ENCODE data around the gene FHL2. TPM values are rescaled to one million over a fixed set of nuclear protein-coding genes. Genes with fewer than 3 reads are reported as not detected.

The FHL2 gene
- total and polyA plus RNA-seq, 9 donors: 27.5 to 63.5 (median 37.4) TPM

DNA sequence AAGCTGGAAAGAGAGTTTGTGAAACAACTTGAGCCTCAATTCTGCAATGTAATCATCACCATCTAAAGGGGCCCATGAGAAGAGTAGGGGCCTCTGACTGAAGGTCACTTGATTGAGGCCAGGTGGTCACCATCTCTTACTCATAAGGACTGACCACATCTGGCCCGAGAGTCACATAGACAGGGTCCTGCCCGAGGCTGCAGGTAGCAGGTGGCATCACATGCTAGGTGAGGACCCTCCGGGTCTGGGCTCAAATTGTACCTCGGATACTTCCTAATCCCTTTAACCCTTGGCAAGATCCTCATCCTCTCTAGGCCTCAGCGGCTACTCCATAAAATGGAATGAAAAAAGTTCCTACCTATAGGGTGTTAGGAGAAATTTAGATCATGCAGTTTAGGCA lies 16.7 kb downstream of the FHL2 start:
- H3K4me3 ChIP-seq (ENCODE audit: low read length): no peak overlapping the region
- no peaks in the 10 kb centered on the region for H3K9me3 ChIP-seq (replicated peaks; ENCODE audit: control insufficient read depth, low read depth, low read length)
- no peak for DNase-seq
- peaks cover 8% of the 10 kb centered on the region for H3K4me1 ChIP-seq (ENCODE audit: control insufficient read depth, insufficient read depth, low read length)
- 91% methylated on average over 4 of the region's 5 CpGs for WGBS (ENCODE audit: insufficient coverage)
- H3K27me3 ChIP-seq (ENCODE audit: control insufficient read depth, insufficient read depth, low read length): no peaks in the 10 kb centered on the region
- H3K27ac ChIP-seq (ENCODE audit: low read length): no peak overlapping the region
- peaks cover 37% of the 10 kb centered on the region for H3K36me3 ChIP-seq (ENCODE audit: control insufficient read depth, insufficient read depth, low read length)

DNA sequence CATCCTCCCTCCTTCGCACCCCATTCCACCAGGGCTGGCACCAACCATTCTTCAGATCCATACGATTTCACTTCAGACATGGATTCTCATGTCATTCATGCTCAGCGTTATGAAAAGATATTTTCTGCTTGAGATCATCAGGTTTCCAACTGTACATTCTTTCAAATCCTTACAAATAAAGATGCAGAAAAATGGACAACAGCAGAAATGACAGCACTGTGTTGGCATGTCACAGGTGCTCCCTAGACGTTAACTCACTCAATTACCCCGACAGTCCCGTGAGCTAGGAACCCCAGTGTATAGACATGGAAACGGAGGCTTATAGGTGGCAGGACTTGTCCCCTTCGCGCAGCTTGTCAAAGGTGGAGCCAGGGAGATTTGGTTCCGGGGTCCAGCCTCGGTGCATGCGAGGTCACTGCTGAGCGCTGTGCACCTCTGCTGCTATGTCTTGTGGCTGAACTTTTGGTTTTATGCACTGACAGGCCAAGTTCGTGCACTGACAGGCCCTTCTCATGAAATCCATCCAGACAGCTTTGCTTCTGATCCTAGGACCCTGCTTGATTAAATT lies 17.7 kb downstream of the FHL2 start:
- no peak for DNase-seq
- no peaks in the 10 kb centered on the region for H3K27me3 ChIP-seq (ENCODE audit: control insufficient read depth, insufficient read depth, low read length)
- H3K4me3 ChIP-seq (ENCODE audit: low read length): no peak overlapping the region
- H3K36me3 ChIP-seq (ENCODE audit: control insufficient read depth, insufficient read depth, low read length): peaks cover 34% of the 10 kb centered on the region
- no peaks in the 10 kb centered on the region for H3K9me3 ChIP-seq (replicated peaks; ENCODE audit: control insufficient read depth, low read depth, low read length)
- H3K4me1 ChIP-seq (ENCODE audit: control insufficient read depth, insufficient read depth, low read length): peaks cover 7% of the 10 kb centered on the region
- 88% methylated on average over 13 of the region's 14 CpGs for WGBS (ENCODE audit: insufficient coverage)
- no peak overlapping the region for H3K27ac ChIP-seq (ENCODE audit: low read length)

DNA sequence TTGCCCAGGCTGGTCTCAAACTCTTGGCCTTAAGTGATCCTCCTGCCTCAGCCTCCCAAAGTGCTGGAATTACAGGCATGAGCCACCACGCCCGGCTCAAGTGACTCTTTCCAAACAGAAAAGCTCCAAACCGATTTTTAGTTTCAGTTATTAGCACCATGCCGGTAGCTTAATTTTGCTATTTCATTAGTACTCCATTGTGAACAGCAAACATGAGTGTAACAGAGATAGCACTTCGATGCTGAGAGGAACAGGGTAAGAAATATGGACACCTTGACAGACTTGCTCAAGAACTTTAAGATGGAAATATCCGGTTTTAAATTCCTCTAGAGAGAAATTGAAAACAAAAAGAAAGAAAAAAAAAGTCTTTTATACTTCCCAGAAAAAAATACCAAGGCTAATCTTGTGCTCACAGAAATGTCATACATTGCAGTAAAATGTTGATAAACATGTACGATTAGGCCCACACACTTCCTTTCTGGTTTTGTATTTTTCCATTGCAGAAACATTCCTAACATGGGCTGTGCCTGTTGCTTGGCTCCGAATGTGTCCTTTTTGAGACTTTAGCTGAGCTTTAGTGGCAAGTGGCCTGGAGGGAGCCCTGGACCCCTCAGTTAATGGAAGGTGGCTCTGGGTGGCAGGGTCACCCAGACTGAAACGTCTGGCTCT lies 18.3 kb downstream of the FHL2 start:
- H3K4me1 ChIP-seq (ENCODE audit: control insufficient read depth, insufficient read depth, low read length): peaks cover 12% of the 10 kb centered on the region
- WGBS (ENCODE audit: insufficient coverage): 88% methylated on average over 3 of the region's 9 CpGs
- no peak overlapping the region for H3K27ac ChIP-seq (ENCODE audit: low read length)
- H3K27me3 ChIP-seq (ENCODE audit: control insufficient read depth, insufficient read depth, low read length): no peaks in the 10 kb centered on the region
- H3K9me3 ChIP-seq (replicated peaks; ENCODE audit: control insufficient read depth, low read depth, low read length): no peaks in the 10 kb centered on the region
- H3K4me3 ChIP-seq (ENCODE audit: low read length): no peak overlapping the region
- DNase-seq: no peak
- H3K36me3 ChIP-seq (ENCODE audit: control insufficient read depth, insufficient read depth, low read length): peaks cover 28% of the 10 kb centered on the region

DNA sequence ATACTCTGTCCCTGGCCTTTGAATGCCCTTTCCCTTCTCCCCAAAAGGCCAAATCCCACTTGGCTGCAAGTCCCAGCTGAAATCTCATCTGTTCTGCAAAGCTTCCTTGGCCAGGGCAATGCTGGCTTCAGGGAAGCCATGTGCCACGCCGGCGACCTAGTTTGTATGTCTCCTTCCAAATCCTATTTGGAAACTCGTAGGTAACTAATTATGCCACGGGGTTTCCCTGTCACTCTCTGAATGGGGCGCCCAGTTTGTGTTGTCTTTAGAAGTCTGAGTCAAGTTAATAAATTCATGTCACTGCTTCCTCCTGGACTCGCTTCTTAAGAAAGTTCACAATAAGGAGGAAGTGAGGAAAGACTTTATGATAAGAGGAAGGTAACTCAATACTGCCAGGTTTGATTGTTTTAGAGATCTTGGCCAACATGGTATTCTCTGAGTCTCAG lies 19.1 kb downstream of the FHL2 start:
- Histone ChIP-seq H3K27me3 (ENCODE audit: control insufficient read depth, insufficient read depth, low read length) (no peaks in the 10 kb centered on the region), H3K27ac (ENCODE audit: low read length) (no peak overlapping the region), H3K9me3 (replicated peaks; ENCODE audit: control insufficient read depth, low read depth, low read length) (no peaks in the 10 kb centered on the region), H3K4me3 (ENCODE audit: low read length) (no peak overlapping the region), H3K36me3 (ENCODE audit: control insufficient read depth, insufficient read depth, low read length) (peaks cover 20% of the 10 kb centered on the region), H3K4me1 (ENCODE audit: control insufficient read depth, insufficient read depth, low read length) (peaks cover 20% of the 10 kb centered on the region)
- 85% methylated on average over 4 of the region's 7 CpGs for WGBS (ENCODE audit: insufficient coverage)
- DNase-seq: no peak

DNA sequence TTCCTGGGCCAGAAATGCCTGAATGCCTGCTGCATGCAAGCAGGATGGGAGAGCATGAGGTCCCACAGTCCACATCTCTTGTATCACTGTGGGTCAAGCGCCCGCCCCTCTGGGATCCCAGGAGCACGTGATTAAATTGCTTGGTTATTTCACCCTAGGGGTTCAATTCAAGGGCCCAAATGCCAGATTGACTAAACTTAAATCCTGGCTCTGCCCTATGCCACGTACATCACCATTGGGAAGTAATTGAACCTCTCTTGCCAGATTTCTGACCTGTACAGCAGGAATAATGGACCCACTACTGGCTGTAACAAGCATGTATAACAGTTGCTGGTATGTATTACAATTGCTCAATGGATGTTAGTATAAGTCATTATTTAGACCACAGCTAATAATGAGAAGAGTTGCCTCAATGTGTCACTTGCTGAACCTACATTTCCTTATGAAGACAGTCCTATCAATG lies 19.9 kb downstream of the FHL2 start:
- no peak overlapping the region for H3K4me3 ChIP-seq (ENCODE audit: low read length)
- WGBS (ENCODE audit: insufficient coverage): 85% methylated on average over 3 of the region's 4 CpGs
- no peak overlapping the region for H3K27ac ChIP-seq (ENCODE audit: low read length)
- no peaks in the 10 kb centered on the region for H3K9me3 ChIP-seq (replicated peaks; ENCODE audit: control insufficient read depth, low read depth, low read length)
- DNase-seq: no peak
- H3K36me3 ChIP-seq (ENCODE audit: control insufficient read depth, insufficient read depth, low read length): peaks cover 15% of the 10 kb centered on the region
- peaks cover 28% of the 10 kb centered on the region for H3K4me1 ChIP-seq (ENCODE audit: control insufficient read depth, insufficient read depth, low read length)
- H3K27me3 ChIP-seq (ENCODE audit: control insufficient read depth, insufficient read depth, low read length): no peaks in the 10 kb centered on the region

DNA sequence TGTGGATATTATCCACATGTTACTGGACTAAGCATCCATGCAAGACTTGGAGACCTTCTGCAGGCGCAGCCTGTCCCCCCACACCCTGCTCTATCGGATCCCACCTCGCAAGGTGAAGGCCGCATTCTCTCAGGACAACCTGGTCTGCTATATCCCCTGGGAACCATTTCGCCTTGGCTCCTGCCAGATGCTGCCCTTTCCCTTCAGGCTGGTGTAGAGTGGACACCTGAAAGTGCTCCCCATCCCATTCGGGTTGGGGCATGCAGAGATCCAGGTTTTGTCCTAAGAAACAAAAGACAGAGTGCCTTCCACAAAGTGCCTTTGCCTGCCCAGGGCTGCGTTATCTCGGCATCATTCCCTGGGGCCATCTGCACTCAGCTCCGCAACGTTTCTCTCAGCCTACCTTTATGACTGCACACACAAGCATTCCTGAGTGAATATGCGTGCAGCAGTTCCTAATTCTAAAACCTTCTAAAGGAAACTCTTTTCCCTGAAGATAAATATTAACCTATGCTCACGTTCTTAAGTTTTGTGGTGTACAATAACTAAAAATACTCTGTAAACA lies 20.5 kb downstream of the FHL2 start:
- H3K9me3 ChIP-seq (replicated peaks; ENCODE audit: control insufficient read depth, low read depth, low read length): no peaks in the 10 kb centered on the region
- DNase-seq: no peak
- H3K27ac ChIP-seq (ENCODE audit: low read length): no peak overlapping the region
- H3K4me1 ChIP-seq (ENCODE audit: control insufficient read depth, insufficient read depth, low read length): peaks cover 34% of the 10 kb centered on the region
- H3K27me3 ChIP-seq (ENCODE audit: control insufficient read depth, insufficient read depth, low read length): no peaks in the 10 kb centered on the region
- H3K36me3 ChIP-seq (ENCODE audit: control insufficient read depth, insufficient read depth, low read length): peaks cover 12% of the 10 kb centered on the region
- WGBS (ENCODE audit: insufficient coverage): 86% methylated on average over 10 of the region's 12 CpGs
- no peak overlapping the region for H3K4me3 ChIP-seq (ENCODE audit: low read length)

DNA sequence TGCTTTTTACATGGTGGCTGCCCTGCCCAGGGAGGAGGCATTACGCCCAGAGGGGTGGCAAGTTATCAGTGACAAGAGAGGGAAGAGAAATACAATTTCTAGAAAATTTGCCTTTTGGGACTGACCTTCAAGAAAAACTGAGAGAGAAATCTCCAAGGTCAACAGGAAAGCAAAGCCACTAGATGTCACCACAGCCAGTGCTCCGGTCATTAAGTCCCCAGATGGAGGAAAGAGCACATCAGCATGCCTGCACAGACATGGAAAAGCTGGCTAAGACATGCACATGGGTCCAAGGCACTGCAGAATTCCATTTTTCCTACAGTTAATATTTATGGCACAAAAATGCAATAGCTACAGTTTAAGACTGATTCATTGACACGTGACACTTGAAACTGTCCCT lies 21.0 kb downstream of the FHL2 start:
- H3K9me3 ChIP-seq (replicated peaks; ENCODE audit: control insufficient read depth, low read depth, low read length): no peaks in the 10 kb centered on the region
- H3K4me1 ChIP-seq (ENCODE audit: control insufficient read depth, insufficient read depth, low read length): peaks cover 39% of the 10 kb centered on the region
- WGBS (ENCODE audit: insufficient coverage): 83% methylated on average over 3 of the region's 3 CpGs
- H3K27ac ChIP-seq (ENCODE audit: low read length): no peak overlapping the region
- H3K4me3 ChIP-seq (ENCODE audit: low read length): no peak overlapping the region
- no peak for DNase-seq
- no peaks in the 10 kb centered on the region for H3K27me3 ChIP-seq (ENCODE audit: control insufficient read depth, insufficient read depth, low read length)
- H3K36me3 ChIP-seq (ENCODE audit: control insufficient read depth, insufficient read depth, low read length): peaks cover 12% of the 10 kb centered on the region

DNA sequence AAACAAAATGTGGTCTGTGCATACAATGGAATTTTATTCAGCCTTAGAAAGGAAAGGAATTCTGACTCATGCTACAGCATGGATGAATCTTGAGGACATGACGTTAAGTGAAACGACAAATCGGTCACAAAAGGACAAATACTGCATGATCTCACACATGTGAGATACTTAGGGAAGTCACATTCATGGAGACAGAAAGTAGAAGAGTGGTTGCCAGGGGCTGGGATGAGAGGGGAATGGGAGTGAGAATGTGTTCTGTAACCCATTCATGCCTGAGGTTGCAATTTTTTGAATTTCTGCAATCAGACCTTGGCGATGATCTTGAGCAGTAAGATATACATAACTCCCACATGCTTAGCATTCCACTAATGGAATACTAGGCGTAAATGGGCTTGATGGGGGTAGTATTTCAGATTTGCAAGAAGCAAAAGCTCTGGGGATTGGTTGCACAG lies 22.0 kb downstream of the FHL2 start:
- Histone ChIP-seq H3K27me3 (ENCODE audit: control insufficient read depth, insufficient read depth, low read length) (no peaks in the 10 kb centered on the region), H3K9me3 (replicated peaks; ENCODE audit: control insufficient read depth, low read depth, low read length) (no peaks in the 10 kb centered on the region), H3K4me3 (ENCODE audit: low read length) (no peak overlapping the region), H3K4me1 (ENCODE audit: control insufficient read depth, insufficient read depth, low read length) (peaks cover 48% of the 10 kb centered on the region), H3K36me3 (ENCODE audit: control insufficient read depth, insufficient read depth, low read length) (peaks cover 7% of the 10 kb centered on the region), H3K27ac (ENCODE audit: low read length) (no peak overlapping the region)
- no peak for DNase-seq
- WGBS (ENCODE audit: insufficient coverage): no CpG with 5 or more reads among the region's 5 CpGs

DNA sequence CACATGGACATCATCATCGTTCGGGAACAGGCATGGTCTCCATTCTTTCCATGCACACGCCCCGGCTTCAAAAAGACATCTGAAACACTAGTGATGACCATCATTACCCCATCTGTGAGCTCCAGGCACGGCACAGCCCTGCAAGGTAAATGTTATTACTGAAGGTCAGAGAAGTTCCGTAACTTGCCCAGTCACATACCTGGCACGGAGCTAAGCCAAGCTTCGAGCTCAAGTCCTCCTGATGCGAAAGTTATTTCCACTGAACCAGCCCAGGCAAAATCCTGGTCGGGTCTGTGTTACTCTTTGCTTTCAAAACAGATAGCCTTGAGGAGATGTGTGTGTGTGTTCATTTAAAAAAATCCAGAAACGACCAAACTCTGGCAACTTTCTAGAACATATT lies 22.8 kb downstream of the FHL2 start:
- Histone ChIP-seq H3K9me3 (replicated peaks; ENCODE audit: control insufficient read depth, low read depth, low read length) (no peaks in the 10 kb centered on the region), H3K27me3 (ENCODE audit: control insufficient read depth, insufficient read depth, low read length) (no peaks in the 10 kb centered on the region), H3K36me3 (ENCODE audit: control insufficient read depth, insufficient read depth, low read length) (peaks cover 3% of the 10 kb centered on the region), H3K4me3 (ENCODE audit: low read length) (no peak overlapping the region), H3K27ac (ENCODE audit: low read length) (no peak overlapping the region), H3K4me1 (ENCODE audit: control insufficient read depth, insufficient read depth, low read length) (peaks cover 55% of the 10 kb centered on the region)
- no peak for DNase-seq
- WGBS (ENCODE audit: insufficient coverage): 94% methylated on average over 5 of the region's 11 CpGs

DNA sequence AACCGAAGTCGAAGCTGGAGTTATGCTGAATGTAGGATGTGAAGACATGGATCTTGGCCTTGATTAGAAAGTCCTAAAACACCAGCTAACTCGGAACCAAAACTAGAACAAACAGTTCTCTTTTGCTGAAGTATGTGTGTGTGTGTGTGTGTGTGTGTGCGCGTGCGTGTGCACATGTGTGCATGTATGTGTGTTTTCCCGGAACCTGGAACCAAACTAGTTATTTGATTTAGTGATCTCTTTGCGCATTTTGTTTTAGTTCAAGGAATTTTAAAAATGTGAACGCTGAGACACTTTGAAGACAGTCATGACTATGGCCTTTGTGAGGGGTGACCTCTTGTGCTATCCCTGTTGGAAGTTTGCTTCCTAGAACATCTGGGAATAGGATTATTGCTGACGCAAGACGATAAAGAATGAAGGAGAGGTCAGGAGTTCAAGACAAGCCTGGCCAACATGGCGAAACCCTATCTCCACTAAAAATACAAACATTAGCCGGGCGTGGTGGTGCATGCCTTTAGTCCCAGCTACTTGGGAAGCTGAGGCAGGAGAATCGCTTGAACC lies 23.8 kb downstream of the FHL2 start:
- WGBS (ENCODE audit: insufficient coverage): 84% methylated on average over 8 of the region's 15 CpGs
- no peak for DNase-seq
- Histone ChIP-seq H3K27ac (ENCODE audit: low read length) (no peak overlapping the region), H3K4me3 (ENCODE audit: low read length) (no peak overlapping the region), H3K9me3 (replicated peaks; ENCODE audit: control insufficient read depth, low read depth, low read length) (no peaks in the 10 kb centered on the region), H3K4me1 (ENCODE audit: control insufficient read depth, insufficient read depth, low read length) (peaks cover 60% of the 10 kb centered on the region), H3K27me3 (ENCODE audit: control insufficient read depth, insufficient read depth, low read length) (no peaks in the 10 kb centered on the region), H3K36me3 (ENCODE audit: control insufficient read depth, insufficient read depth, low read length) (peaks cover 7% of the 10 kb centered on the region)
